HepG2 (cell line): ENCODE data around the gene STK25. TPM values are rescaled to one million over a fixed set of nuclear protein-coding genes. Genes with fewer than 3 reads are reported as not detected.

Experiments used
- AHR ChIP-seq: IDR thresholded peaks from 2 replicates; pipeline ENCODE4 v1.6.1; 2018; ENCODE audit warnings: missing genetic modification reagents, missing compliant biosample characterization
- CCDC6 ChIP-seq: sonication (generic); formaldehyde crosslinking; IDR thresholded peaks from 2 replicates; pipeline ENCODE4 v1.8.1; 2022; ENCODE audit warnings: mild to moderate bottlenecking, missing genetic modification reagents, moderate library complexity
- MEF2D ChIP-seq: sonication (generic); formaldehyde crosslinking; IDR thresholded peaks from 2 replicates; pipeline ENCODE4 v1.5.1; 2020; ENCODE audit warnings: mild to moderate bottlenecking, missing genetic modification reagents
- NFIB ChIP-seq: sonication (generic); formaldehyde crosslinking; IDR thresholded peaks from 2 replicates; pipeline ENCODE4 v1.9.0; 2021; ENCODE audit warnings: missing genetic modification reagents, mild to moderate bottlenecking, borderline replicate concordance
- NFRKB ChIP-seq: fragments of 450-650 bp; IDR thresholded peaks from 2 replicates; pipeline ENCODE4 v1.6.1; 2017
- NR2F1 ChIP-seq, 2 experiments: fragments of 450-650 bp in 1 of 2; formaldehyde crosslinking in 1 of 2; IDR thresholded peaks; 2 replicates each; pipeline versions ENCODE4 v1.5.0 to v1.6.1; 2016 to 2020; ENCODE audit warnings: mild to moderate bottlenecking in 1 of 2, missing compliant biosample characterization in 1 of 2, missing genetic modification reagents in 1 of 2, moderate library complexity in 1 of 2
- POLR2G ChIP-seq: fragments of 200-400 bp; formaldehyde crosslinking; IDR thresholded peaks from 2 replicates; pipeline ENCODE4 v1.6.1; 2018; ENCODE audit warnings: mild to moderate bottlenecking, low read depth, low read length, moderate library complexity
- SOX13 ChIP-seq, 3 experiments: fragments of 450-650 bp in 1 of 3; sonication (generic) in 1 of 3; formaldehyde crosslinking in 1 of 3; IDR thresholded peaks in 2 of 3; conservative IDR thresholded peaks in 1 of 3; 2 replicates each; pipeline versions ENCODE4 v1.5.0 to v1.6.1; 2016 to 2020; ENCODE audit warnings: antibody characterized with exemption in 1 of 3, mild to moderate bottlenecking in 1 of 3, missing compliant biosample characterization in 1 of 3, missing genetic modification reagents in 1 of 3, moderate library complexity in 1 of 3
- TAF1 ChIP-seq: sonication (generic); formaldehyde crosslinking; IDR thresholded peaks from 2 replicates; pipeline ENCODE4 v1.4.0; 2020; ENCODE audit warnings: missing genetic modification reagents
- ZFP90 ChIP-seq: sonication (generic); formaldehyde crosslinking; IDR thresholded peaks from 2 replicates; pipeline ENCODE4 v1.8.0; 2022; ENCODE audit warnings: missing genetic modification reagents, mild to moderate bottlenecking, inconsistent platforms, borderline replicate concordance
- ZNF350 ChIP-seq: sonication (generic); formaldehyde crosslinking; IDR thresholded peaks from 2 replicates; pipeline ENCODE4 v1.4.0; 2020; ENCODE audit warnings: mild to moderate bottlenecking, low read depth, missing genetic modification reagents, borderline replicate concordance
- ZNF451 ChIP-seq: sonication (generic); formaldehyde crosslinking; IDR thresholded peaks from 2 replicates; pipeline ENCODE4 v1.5.0; 2020; ENCODE audit warnings: mild to moderate bottlenecking, missing genetic modification reagents
- ZNF589 ChIP-seq: sonication (generic); formaldehyde crosslinking; conservative IDR thresholded peaks from 2 replicates; pipeline ENCODE4 v1.8.0; 2022; ENCODE audit warnings: mild to moderate bottlenecking, moderate library complexity, missing genetic modification reagents
- polyA plus RNA-seq, 8 experiments: library from polyadenylated mRNA; depleted of rRNA in 3 of 8; stranded (reverse) in 7 of 8; unstranded in 1 of 8; fragments of >200 nt; fragmentation: Illumina TruSeq in 4 of 8; extraction: Trizol in 4 of 8; gene quantifications; 2 replicates each; pipeline versions ENCODE4 v1.2.1 to v1.2.3, GENCODE V29; 2011 to 2016; ENCODE audit warnings: low read depth in 4 of 8, missing spikeins in 1 of 8, mixed read lengths in 1 of 8; ENCODE audit not compliant: insufficient read depth in 1 of 8
- total RNA-seq, 5 experiments: library from RNA; depleted of rRNA; stranded (reverse); fragments of >200 nt; fragmentation: Illumina TruSeq; extraction: Trizol; gene quantifications; 2 replicates each; pipeline ENCODE4 v1.2.3, GENCODE V29; 2016; ENCODE audit warnings: low read depth in 1 of 5
- TF ChIP-seq, protein P1 (sequence below): sonication (generic); formaldehyde crosslinking; IDR thresholded peaks from 2 replicates; pipeline ENCODE4 v1.5.1; 2020; ENCODE audit warnings: mild to moderate bottlenecking, missing genetic modification reagents
- TF ChIP-seq, protein P2 (sequence below): sonication (generic); formaldehyde crosslinking; conservative IDR thresholded peaks from 2 replicates; pipeline ENCODE4 v1.4.0; 2020; ENCODE audit warnings: mild to moderate bottlenecking, missing genetic modification reagents, moderate library complexity
- TF ChIP-seq, protein P3 (sequence below): sonication (generic); formaldehyde crosslinking; IDR thresholded peaks from 2 replicates; pipeline ENCODE4 v1.5.0; 2020; ENCODE audit warnings: missing genetic modification reagents

Gene STK25
- total and polyA plus RNA-seq, 2 of the 13 experiments (the other 11 are each of a cell fraction or from before 2014, with no cell fraction given), result 177 to 481 TPM

DNA sequence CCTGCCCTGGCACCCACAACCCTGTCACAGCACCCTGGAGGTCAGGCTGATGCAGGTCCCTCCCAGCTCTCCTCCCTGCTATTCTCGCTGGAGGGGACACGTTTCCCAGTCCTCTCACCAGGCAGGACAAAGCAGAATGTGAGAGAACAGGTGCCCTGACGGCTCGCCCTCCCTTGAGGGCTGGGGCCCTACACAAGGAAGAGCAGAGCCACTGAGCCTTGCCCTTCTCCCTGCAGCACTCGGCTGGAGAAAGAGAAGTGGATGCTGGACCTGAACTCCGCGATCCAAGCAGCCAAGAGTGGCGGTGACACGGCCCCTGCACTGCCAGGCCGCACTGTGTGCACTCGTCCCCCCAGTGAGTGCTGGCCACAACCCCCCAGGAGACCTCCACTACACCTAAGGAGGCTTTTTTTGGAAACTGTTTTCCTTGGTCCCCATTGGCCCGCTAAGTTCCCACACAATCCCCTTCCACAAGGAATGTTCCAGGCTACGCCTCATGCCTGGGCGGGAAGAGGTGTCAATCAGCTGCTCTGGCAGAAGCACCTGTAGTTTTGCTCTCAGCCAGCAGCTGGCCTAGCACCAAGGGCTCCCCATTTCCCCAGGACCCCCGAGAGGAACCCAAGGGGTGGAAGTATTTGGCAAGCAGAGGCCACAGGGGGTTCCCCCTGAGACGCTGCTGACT lies 17.4 kb downstream of the STK25 start (continued):
- TF ChIP-seq, protein P1, sequence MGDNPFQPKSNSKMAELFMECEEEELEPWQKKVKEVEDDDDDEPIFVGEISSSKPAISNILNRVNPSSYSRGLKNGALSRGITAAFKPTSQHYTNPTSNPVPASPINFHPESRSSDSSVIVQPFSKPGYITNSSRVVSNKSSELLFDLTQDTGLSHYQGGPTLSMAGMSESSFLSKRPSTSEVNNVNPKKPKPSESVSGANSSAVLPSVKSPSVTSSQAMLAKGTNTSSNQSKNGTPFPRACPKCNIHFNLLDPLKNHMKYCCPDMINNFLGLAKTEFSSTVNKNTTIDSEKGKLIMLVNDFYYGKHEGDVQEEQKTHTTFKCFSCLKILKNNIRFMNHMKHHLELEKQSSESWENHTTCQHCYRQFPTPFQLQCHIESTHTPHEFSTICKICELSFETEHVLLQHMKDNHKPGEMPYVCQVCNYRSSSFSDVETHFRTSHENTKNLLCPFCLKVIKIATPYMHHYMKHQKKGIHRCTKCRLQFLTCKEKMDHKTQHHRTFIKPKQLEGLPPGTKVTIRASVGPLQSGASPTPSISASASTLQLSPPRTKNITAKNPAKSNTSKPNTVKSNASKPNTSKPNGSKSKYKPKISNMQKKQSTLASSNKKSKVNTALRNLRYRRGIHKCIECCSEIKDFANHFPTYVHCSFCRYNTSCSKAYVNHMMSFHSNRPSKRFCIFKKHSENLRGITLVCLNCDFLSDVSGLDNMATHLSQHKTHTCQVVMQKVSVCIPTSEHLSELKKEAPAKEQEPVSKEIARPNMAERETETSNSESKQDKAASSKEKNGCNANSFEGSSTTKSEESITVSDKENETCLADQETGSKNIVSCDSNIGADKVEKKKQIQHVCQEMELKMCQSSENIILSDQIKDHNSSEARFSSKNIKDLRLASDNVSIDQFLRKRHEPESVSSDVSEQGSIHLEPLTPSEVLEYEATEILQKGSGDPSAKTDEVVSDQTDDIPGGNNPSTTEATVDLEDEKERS (CRISPR knock-in tag), result no peak
- TF ChIP-seq TAF1 (CRISPR knock-in tag) (no peak), ZFP90 (CRISPR knock-in tag) (no peak), NFIB (0 out of 2 replicates have a peak, but pooled peaks have one; percentile 67), POLR2G (peak; percentile 21; the same call in 1 of the 2 replicates), ZNF589 (CRISPR knock-in tag) (no peak), MEF2D (no peak), ZNF451 (CRISPR knock-in tag) (no peak), CCDC6 (CRISPR knock-in tag) (no peak), SOX13 (IDR thresholded peaks at IDR 0.05) (no peak), SOX13 (CRISPR knock-in tag; conservative IDR thresholded peaks at IDR 0.05 in 1 of 2, IDR thresholded peaks at IDR 0.05 in 1 of 2) (no peak), AHR (no peak), NFRKB (no peak), NR2F1 (CRISPR knock-in tag; IDR thresholded peaks at IDR 0.05) (no peak), ZNF350 (CRISPR knock-in tag) (no peak)
- TF ChIP-seq, protein P2, sequence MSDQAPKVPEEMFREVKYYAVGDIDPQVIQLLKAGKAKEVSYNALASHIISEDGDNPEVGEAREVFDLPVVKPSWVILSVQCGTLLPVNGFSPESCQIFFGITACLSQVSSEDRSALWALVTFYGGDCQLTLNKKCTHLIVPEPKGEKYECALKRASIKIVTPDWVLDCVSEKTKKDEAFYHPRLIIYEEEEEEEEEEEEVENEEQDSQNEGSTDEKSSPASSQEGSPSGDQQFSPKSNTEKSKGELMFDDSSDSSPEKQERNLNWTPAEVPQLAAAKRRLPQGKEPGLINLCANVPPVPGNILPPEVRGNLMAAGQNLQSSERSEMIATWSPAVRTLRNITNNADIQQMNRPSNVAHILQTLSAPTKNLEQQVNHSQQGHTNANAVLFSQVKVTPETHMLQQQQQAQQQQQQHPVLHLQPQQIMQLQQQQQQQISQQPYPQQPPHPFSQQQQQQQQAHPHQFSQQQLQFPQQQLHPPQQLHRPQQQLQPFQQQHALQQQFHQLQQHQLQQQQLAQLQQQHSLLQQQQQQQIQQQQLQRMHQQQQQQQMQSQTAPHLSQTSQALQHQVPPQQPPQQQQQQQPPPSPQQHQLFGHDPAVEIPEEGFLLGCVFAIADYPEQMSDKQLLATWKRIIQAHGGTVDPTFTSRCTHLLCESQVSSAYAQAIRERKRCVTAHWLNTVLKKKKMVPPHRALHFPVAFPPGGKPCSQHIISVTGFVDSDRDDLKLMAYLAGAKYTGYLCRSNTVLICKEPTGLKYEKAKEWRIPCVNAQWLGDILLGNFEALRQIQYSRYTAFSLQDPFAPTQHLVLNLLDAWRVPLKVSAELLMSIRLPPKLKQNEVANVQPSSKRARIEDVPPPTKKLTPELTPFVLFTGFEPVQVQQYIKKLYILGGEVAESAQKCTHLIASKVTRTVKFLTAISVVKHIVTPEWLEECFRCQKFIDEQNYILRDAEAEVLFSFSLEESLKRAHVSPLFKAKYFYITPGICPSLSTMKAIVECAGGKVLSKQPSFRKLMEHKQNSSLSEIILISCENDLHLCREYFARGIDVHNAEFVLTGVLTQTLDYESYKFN, result no peak
- TF ChIP-seq, protein P3, sequence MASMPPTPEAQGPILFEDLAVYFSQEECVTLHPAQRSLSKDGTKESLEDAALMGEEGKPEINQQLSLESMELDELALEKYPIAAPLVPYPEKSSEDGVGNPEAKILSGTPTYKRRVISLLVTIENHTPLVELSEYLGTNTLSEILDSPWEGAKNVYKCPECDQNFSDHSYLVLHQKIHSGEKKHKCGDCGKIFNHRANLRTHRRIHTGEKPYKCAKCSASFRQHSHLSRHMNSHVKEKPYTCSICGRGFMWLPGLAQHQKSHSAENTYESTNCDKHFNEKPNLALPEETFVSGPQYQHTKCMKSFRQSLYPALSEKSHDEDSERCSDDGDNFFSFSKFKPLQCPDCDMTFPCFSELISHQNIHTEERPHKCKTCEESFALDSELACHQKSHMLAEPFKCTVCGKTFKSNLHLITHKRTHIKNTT (CRISPR knock-in tag), result no peak
